Activated naive CD4-positive, alpha-beta T cell (primary cell): ENCODE data around the gene DPP7.
"Not testable (repeated sequence)": the region's sequence is repeated elsewhere in the genome, so short reads cannot be mapped to it uniquely, and the experiment has no call there.

Source experiments
- DNase-seq, 4 experiments: peaks; one replicate each; lab custom pipeline; 2025; lab: John Stamatoyannopoulos, UW

Gene DPP7

GRCh38 chr9:137147793-137148160 lies 33.2 kb upstream of the DPP7 start:
- no peak for DNase-seq

GRCh38 chr9:137147091-137147792 lies 32.7 kb upstream of the DPP7 start:
- no peak for DNase-seq

- no peak for DNase-seq
These were observed 32.0 kb upstream of the DPP7 start for GRCh38 chr9:137146527-137146918.

GRCh38 chr9:137145731-137146526 lies 31.4 kb upstream of the DPP7 start:
- DNase-seq = no peak

GRCh38 chr9:137143459-137143858 lies 28.9 kb upstream of the DPP7 start:
- DNase-seq = no peak

GRCh38 chr9:137141976-137142936 lies 27.7 kb upstream of the DPP7 start:
- no peak for DNase-seq

- DNase-seq = no peak
These were observed 26.7 kb upstream of the DPP7 start for GRCh38 chr9:137141050-137141810.

- no peak for DNase-seq
These were observed 25.8 kb upstream of the DPP7 start for GRCh38 chr9:137140151-137141012.

- DNase-seq = no peak
These were observed 25.1 kb upstream of the DPP7 start for GRCh38 chr9:137139468-137140150.

GRCh38 chr9:137138722-137139467 lies 24.4 kb upstream of the DPP7 start, which contains the start of gene GRIN1:
Gene GRIN1, plus strand, starts transcription at chr9:137139154. Its CDS starts 333 bp downstream, at chr9:137139487.
- peak in 1 of 4 experiments; percentile 41 for DNase-seq

- DNase-seq = no peak
These were observed 23.7 kb upstream of the DPP7 start for GRCh38 chr9:137138058-137138721.

- no peak for DNase-seq
These were observed 22.5 kb upstream of the DPP7 start for GRCh38 chr9:137136881-137137607.

GRCh38 chr9:137136261-137136880 lies 21.8 kb upstream of the DPP7 start:
- no peak for DNase-seq

- not testable (repeated sequence) for DNase-seq
These were observed 20.6 kb upstream of the DPP7 start for GRCh38 chr9:137135154-137135553.

GRCh38 chr9:137134191-137134590 lies 19.7 kb upstream of the DPP7 start:
- no peak for DNase-seq

GRCh38 chr9:137130176-137130755 lies 15.7 kb upstream of the DPP7 start:
- DNase-seq = no peak
